AG10803 (cell line): ENCODE data around the gene SLC34A2.
"Not testable (repeated sequence)": the region's sequence is repeated elsewhere in the genome, so short reads cannot be mapped to it uniquely, and the experiment has no call there.

ENCODE experiments used
- DNase-seq: peaks from one replicate; pipeline ENCODE4 v3.0.0; 2010; ENCODE audit warnings: low read depth
- H3K4me3 ChIP-seq: 2 replicates; pipeline ENCODE4 v1.5.1; 2011; ENCODE audit warnings: mild to moderate bottlenecking, low read length, control low read depth
- TF ChIP-seq, protein P1 (sequence below): conservative IDR thresholded peaks from 2 replicates; pipeline ENCODE4 v1.5.1; 2011; ENCODE audit warnings: mild to moderate bottlenecking, low read length, control low read depth, inconsistent platforms

Gene SLC34A2

GRCh38 chr4:25638806-25639205 lies 16.8 kb upstream of the SLC34A2 start:
- H3K4me3 ChIP-seq: no peak overlapping the region
- TF ChIP-seq, protein P1, sequence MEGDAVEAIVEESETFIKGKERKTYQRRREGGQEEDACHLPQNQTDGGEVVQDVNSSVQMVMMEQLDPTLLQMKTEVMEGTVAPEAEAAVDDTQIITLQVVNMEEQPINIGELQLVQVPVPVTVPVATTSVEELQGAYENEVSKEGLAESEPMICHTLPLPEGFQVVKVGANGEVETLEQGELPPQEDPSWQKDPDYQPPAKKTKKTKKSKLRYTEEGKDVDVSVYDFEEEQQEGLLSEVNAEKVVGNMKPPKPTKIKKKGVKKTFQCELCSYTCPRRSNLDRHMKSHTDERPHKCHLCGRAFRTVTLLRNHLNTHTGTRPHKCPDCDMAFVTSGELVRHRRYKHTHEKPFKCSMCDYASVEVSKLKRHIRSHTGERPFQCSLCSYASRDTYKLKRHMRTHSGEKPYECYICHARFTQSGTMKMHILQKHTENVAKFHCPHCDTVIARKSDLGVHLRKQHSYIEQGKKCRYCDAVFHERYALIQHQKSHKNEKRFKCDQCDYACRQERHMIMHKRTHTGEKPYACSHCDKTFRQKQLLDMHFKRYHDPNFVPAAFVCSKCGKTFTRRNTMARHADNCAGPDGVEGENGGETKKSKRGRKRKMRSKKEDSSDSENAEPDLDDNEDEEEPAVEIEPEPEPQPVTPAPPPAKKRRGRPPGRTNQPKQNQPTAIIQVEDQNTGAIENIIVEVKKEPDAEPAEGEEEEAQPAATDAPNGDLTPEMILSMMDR: no peak
- DNase-seq: no peak

GRCh38 chr4:25650311-25650710 lies 5.3 kb upstream of the SLC34A2 start:
- DNase-seq: no peak
- TF ChIP-seq, protein P1: no peak
- no peak overlapping the region for H3K4me3 ChIP-seq

- DNase-seq: no peak
- TF ChIP-seq, protein P1: no peak
- no peak overlapping the region for H3K4me3 ChIP-seq
These were observed 4.0 kb upstream of the SLC34A2 start for GRCh38 chr4:25651682-25652081.

GRCh38 chr4:25654031-25654970 lies 1.4 kb upstream of the SLC34A2 start:
- DNase-seq: no peak
- no peak overlapping the region for H3K4me3 ChIP-seq
- TF ChIP-seq, protein P1: no peak

DNA sequence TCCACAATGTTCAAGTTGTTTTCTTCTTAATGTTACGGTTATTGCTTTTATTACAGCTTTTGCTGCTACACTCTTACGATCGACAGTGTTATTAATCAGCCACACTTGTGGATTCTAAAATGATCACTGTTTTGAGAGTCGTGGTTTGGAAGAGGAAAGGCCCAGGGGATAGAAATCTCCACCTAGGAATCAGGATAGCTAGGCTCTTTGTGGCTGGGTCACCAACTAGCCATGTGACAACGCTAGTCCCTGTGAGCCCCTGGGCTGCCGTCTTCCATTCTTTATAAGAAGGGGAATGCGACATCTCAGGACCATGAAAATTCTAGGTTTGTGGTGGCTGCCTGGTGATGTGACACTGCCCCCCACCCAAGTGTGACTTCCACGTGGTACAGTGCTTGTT lies 380 bp downstream of the SLC34A2 start:
- no peak for DNase-seq
- H3K4me3 ChIP-seq: no peak overlapping the region
- TF ChIP-seq, protein P1: no peak

GRCh38 chr4:25658357-25658771 lies 2.7 kb downstream of the SLC34A2 start:
- no peak for DNase-seq
- no peak overlapping the region for H3K4me3 ChIP-seq
- TF ChIP-seq, protein P1: no peak

DNA sequence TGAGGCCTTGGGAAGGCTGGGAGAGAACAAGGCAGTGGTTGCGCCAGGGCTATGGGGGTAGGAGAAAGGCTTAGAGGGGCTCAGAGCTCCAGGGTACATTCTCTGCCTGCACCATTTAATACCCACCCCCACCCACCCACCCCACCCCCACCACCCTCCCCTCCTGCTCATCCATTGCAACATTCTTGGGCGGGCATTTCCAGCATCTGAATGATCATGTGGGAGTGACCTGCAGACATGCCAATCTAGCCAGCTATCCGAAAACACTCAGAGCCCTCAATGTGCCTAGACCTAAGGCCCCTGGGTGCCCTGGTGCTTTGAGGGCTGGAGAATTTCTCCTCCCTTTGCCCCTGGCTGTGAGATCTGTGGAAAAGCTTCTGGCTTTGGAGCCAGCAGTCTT lies 3.1 kb downstream of the SLC34A2 start:
- no peak overlapping the region for H3K4me3 ChIP-seq
- TF ChIP-seq, protein P1: no peak
- no peak for DNase-seq

GRCh38 chr4:25661441-25661840 lies 5.8 kb downstream of the SLC34A2 start:
- DNase-seq: not testable (repeated sequence)

More at GRCh38 chr4:25661441-25661840, 5.8 kb downstream of the SLC34A2 start:
- H3K4me3 ChIP-seq: not testable (repeated sequence)
